EH (cell line): ENCODE measurements around the gene HRK.

Experiments used
- DNase-seq: peaks from one replicate; pipeline ENCODE4 v3.0.0-alpha.2; 2015; ENCODE audit warnings: low read depth

The HRK gene

GRCh38 chr12:116867523-116867922 is 13.7 kb downstream of the HRK start:
- DNase-seq: no peak

- peak; percentile 95 for DNase-seq
Measured at GRCh38 chr12:116864371-116865160, 16.7 kb downstream of the HRK start.

GRCh38 chr12:116863275-116863767 is 17.9 kb downstream of the HRK start:
- peak; percentile 68 for DNase-seq

- no peak for DNase-seq
Measured at GRCh38 chr12:116862167-116862566, 19.1 kb downstream of the HRK start.

- peak; percentile 93 for DNase-seq
Measured at GRCh38 chr12:116861320-116861719, 19.9 kb downstream of the HRK start.

GRCh38 chr12:116860263-116860662 is 21.0 kb downstream of the HRK start:
- DNase-seq: no peak

- DNase-seq: no peak
Measured at GRCh38 chr12:116859079-116859478, 22.2 kb downstream of the HRK start.

GRCh38 chr12:116856729-116857128 is 24.5 kb downstream of the HRK start:
- no peak for DNase-seq

- DNase-seq: no peak
Measured at GRCh38 chr12:116855744-116856470, 25.3 kb downstream of the HRK start.

- no peak for DNase-seq
Measured at GRCh38 chr12:116853507-116853906, 27.7 kb downstream of the HRK start.

GRCh38 chr12:116852303-116852702 is 28.9 kb downstream of the HRK start:
- DNase-seq: no peak

GRCh38 chr12:116849216-116849615 is 32.0 kb downstream of the HRK start:
- no peak for DNase-seq

- no peak for DNase-seq
Measured at GRCh38 chr12:116843085-116843484, 38.2 kb downstream of the HRK start.

GRCh38 chr12:116839287-116839830 is 41.9 kb downstream of the HRK start:
- no peak for DNase-seq

- no peak for DNase-seq
Measured at GRCh38 chr12:116838365-116838764, 42.9 kb downstream of the HRK start.

GRCh38 chr12:116837097-116837496 is 44.1 kb downstream of the HRK start:
- DNase-seq: no peak

GRCh38 chr12:116835484-116835883 is 45.8 kb downstream of the HRK start:
- DNase-seq: no peak

GRCh38 chr12:116833474-116833873 is 47.8 kb downstream of the HRK start:
- no peak for DNase-seq

GRCh38 chr12:116832353-116832752 is 48.9 kb downstream of the HRK start:
- DNase-seq: peak; percentile 62

GRCh38 chr12:116827432-116827831 is 53.8 kb downstream of the HRK start:
- no peak for DNase-seq

- DNase-seq: no peak
Measured at GRCh38 chr12:116821291-116821690, 60.0 kb downstream of the HRK start.

GRCh38 chr12:116820064-116820656 is 61.1 kb downstream of the HRK start:
- no peak for DNase-seq
